C4-2B (cell line): ENCODE measurements around the gene TMEM123.

Experiments used
- H3K27ac ChIP-seq: fragments of 450-650 bp; 2 replicates; pipeline ENCODE4 v1.5.1; 2017
- CTCF ChIP-seq: fragments of 450-650 bp; conservative IDR thresholded peaks from 2 replicates; pipeline ENCODE4 v1.5.1; 2017; ENCODE audit warnings: mild to moderate bottlenecking
- ZFX ChIP-seq: fragments of 450-650 bp; IDR thresholded peaks from 2 replicates; pipeline ENCODE4 v1.6.1; 2017

The TMEM123 gene

GRCh38 chr11:102464859-102465500, 12.4 kb upstream of the TMEM123 start:
- TF ChIP-seq CTCF = no peak
- no peak for TF ChIP-seq ZFX
- no peak overlapping the region for H3K27ac ChIP-seq

DNA sequence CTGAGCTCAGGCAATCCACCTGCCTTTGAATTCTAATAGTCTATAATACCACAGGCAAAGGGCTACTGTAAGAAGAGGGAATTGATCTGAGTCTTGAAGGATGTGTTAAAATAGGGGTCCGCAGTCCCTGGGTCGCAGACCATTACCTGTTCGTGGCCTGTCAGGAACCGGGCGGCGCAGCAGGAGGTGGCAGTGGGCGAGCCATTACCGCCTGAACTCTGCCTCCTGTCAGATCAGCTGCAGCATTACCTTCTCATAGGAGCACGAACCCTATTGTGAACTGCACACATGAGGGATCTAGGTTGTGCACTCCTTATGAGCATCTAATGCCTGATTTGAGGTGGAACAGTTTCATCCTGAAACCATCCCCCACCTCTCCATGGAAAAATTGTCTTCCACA, 11.5 kb upstream of the TMEM123 start:
- TF ChIP-seq CTCF (no peak), ZFX (no peak)
- no peak overlapping the region for H3K27ac ChIP-seq

DNA sequence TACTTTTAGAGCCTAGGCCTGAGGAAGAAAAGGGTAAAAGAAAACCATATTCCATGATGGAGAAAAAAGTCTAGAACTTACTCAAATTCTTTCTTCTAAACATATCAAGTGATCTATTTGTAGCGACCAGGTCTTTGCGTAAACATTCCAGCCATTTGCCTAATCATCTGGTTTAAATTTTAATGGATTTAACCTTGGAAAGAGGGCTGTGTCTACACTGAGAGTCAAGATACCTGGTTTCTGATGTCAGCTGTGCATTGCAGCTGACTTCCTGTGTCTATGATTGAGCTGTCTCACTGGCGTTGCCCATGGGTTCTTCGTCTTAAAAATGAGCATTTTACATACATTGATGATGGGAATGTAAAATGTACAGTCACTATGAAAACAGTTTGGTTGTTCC, 10.0 kb upstream of the TMEM123 start:
- H3K27ac ChIP-seq = no peak overlapping the region
- TF ChIP-seq CTCF (no peak), ZFX (no peak)

DNA sequence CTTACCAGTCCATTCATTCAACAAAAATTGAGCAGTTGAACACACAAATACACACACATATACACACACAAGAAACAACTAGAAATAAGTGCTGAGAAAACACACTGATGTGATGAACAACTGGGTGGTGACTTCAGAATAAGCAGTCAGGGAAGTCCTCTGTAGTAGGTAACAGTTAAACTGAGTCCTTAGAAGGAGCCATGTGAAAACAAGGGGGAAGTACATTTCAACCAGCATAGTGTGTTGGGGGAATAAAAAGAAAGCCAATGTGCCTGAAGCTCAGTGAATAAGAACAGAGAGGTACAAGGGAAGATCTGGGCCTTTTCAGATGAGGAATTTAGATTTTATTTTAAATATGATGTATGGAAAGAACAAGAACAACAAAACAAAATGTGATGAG, 6.8 kb upstream of the TMEM123 start:
- no peak overlapping the region for H3K27ac ChIP-seq
- TF ChIP-seq CTCF (no peak), ZFX (no peak)

GRCh38 chr11:102458548-102458947, 6.0 kb upstream of the TMEM123 start:
- H3K27ac ChIP-seq = no peak overlapping the region
- TF ChIP-seq CTCF (no peak), ZFX (no peak)

GRCh38 chr11:102457865-102458264, 5.3 kb upstream of the TMEM123 start:
- TF ChIP-seq CTCF = no peak
- TF ChIP-seq ZFX = no peak
- H3K27ac ChIP-seq = no peak overlapping the region

DNA sequence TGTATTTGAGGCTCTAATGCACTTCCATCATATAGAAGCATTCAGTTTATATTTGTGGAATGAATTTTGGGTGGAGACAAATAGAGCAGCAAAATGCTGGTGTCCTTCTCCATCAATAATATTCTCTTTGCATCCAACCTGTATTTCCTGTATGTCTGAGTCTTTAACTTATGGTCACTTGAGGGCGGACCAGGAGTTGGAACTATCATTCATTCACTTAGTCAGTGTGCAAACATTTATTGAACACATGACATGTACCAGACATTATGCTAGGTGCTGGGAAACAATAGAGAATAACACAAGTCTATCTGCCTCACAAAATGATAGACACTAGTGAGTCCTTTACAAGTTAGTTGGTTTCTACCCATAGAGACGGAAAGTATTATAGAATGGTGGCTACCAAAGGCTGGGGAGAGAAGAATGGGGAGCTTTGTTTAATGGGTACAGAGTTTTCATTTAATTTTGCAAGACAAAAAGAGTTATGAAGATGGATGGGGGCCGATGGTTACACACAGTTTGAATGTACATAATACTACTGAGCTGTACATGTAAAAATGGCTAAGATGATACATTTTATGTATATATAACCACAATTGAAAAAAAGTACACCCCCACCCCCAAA, 4.6 kb upstream of the TMEM123 start:
- TF ChIP-seq CTCF = no peak
- TF ChIP-seq ZFX = no peak
- H3K27ac ChIP-seq = no peak overlapping the region
